GM23338 (cell line): ENCODE results near the gene TMEM38A. TPM values are rescaled to one million over a fixed set of nuclear protein-coding genes. Genes with fewer than 3 reads are reported as not detected.

Source experiments
- ATAC-seq: fragments of 200-7000 bp; cut with Tn5 transposase; 3 replicates; pipeline ENCODE4 v1.9.1; 2020
- DNase-seq: peaks from one replicate; pipeline ENCODE4 v3.0.0-alpha.2; 2015; ENCODE audit warnings: low spot score
- H2AFZ ChIP-seq: fragments of 200-600 bp; sonication (generic); 2 replicates; pipeline ENCODE4 v1.8.0; 2016; ENCODE audit warnings: antibody characterized with exemption, mild to moderate bottlenecking, moderate library complexity
- H3F3A ChIP-seq: fragments of 200-600 bp; sonication (generic); replicated peaks from 2 replicates; pipeline ENCODE4 v1.8.0; 2017; ENCODE audit warnings: antibody characterized with exemption, mixed run types, low read depth
- H3K27ac ChIP-seq: fragments of 200-600 bp; sonication (generic); 2 replicates; pipeline ENCODE4 v1.6.1; 2016; ENCODE audit warnings: low read depth
- H3K27me3 ChIP-seq: fragments of 200-600 bp; sonication (generic); 2 replicates; pipeline ENCODE4 v1.8.0; 2016; ENCODE audit warnings: mild to moderate bottlenecking, mixed run types, moderate library complexity; ENCODE audit not compliant: insufficient read depth
- H3K36me3 ChIP-seq: fragments of 200-600 bp; sonication (generic); 2 replicates; pipeline ENCODE4 v1.8.0; 2016; ENCODE audit warnings: mild to moderate bottlenecking; ENCODE audit not compliant: insufficient read depth
- H3K4me1 ChIP-seq: fragments of 200-600 bp; sonication (generic); 2 replicates; pipeline ENCODE4 v1.8.0; 2016; ENCODE audit warnings: mild to moderate bottlenecking, moderate library complexity; ENCODE audit not compliant: insufficient read depth
- H3K4me2 ChIP-seq: fragments of 200-600 bp; sonication (generic); 2 replicates; pipeline ENCODE4 v1.7.1; 2017; ENCODE audit warnings: mixed run types
- H3K4me3 ChIP-seq: fragments of 200-600 bp; sonication (generic); 2 replicates; pipeline ENCODE4 v1.6.1; 2016; ENCODE audit warnings: mixed run types
- H3K79me2 ChIP-seq: fragments of 200-600 bp; sonication (generic); replicated peaks from 2 replicates; pipeline ENCODE4 v1.8.0; 2017; ENCODE audit warnings: mild to moderate bottlenecking; ENCODE audit not compliant: insufficient read depth
- H3K9me2 ChIP-seq: fragments of 200-600 bp; sonication (generic); 2 replicates; pipeline ENCODE4 v1.8.0; 2017; ENCODE audit not compliant: insufficient read depth
- H4K20me1 ChIP-seq: fragments of 200-600 bp; sonication (generic); replicated peaks from 2 replicates; pipeline ENCODE4 v1.8.0; 2017; ENCODE audit warnings: mild to moderate bottlenecking; ENCODE audit not compliant: insufficient read depth
- H3K27ac Mint-ChIP-seq: 2 replicates; pipeline ENCODE4 v1.8.0; 2020; ENCODE audit warnings: inconsistent platforms, mild to moderate bottlenecking, moderate library complexity, mixed read lengths
- H3K27me3 Mint-ChIP-seq: 3 replicates; pipeline ENCODE4 v1.8.0; 2022; ENCODE audit warnings: low read depth, mild to moderate bottlenecking, moderate library complexity, mixed read lengths, inconsistent platforms; ENCODE audit not compliant: insufficient read depth, poor library complexity
- H3K36me3 Mint-ChIP-seq: 3 replicates; pipeline ENCODE4 v1.8.0; 2021; ENCODE audit warnings: low read depth, mild to moderate bottlenecking, inconsistent platforms, moderate library complexity, mixed read lengths
- H3K4me1 Mint-ChIP-seq: 3 replicates; pipeline ENCODE4 v1.8.0; 2020; ENCODE audit warnings: mild to moderate bottlenecking, inconsistent platforms, mixed read lengths
- H3K4me3 Mint-ChIP-seq: 3 replicates; pipeline ENCODE4 v1.8.0; 2021; ENCODE audit warnings: moderate library complexity, mild to moderate bottlenecking, inconsistent platforms, mixed read lengths
- H3K9me3 Mint-ChIP-seq: 3 replicates; pipeline ENCODE4 v1.8.0; 2020; ENCODE audit warnings: moderate library complexity, mild to moderate bottlenecking, inconsistent platforms, mixed read lengths
- CREB1 ChIP-seq: fragments of 250-450 bp; sonication (Bioruptor Pico); IDR thresholded peaks from 2 replicates; pipeline ENCODE4 v1.5.0; 2020; ENCODE audit warnings: low read depth, mild to moderate bottlenecking, moderate library complexity
- CTCF ChIP-seq, 2 experiments: fragments of 200-600 bp in 1 of 2; sonication (generic) in 1 of 2; conservative IDR thresholded peaks; 2 replicates each; pipeline versions ENCODE4 v1.5.1 to v1.6.1; 2016 to 2017; ENCODE audit warnings: antibody characterized with exemption in 2 of 2, low read depth in 2 of 2, mild to moderate bottlenecking in 2 of 2, moderate library complexity in 1 of 2
- ETS1 ChIP-seq: IDR thresholded peaks from 2 replicates; pipeline ENCODE4 v1.6.1; 2016; ENCODE audit warnings: antibody characterized with exemption
- EZH2 ChIP-seq: fragments of 200-600 bp; sonication (generic); IDR thresholded peaks from one replicate; pipeline ENCODE4 v1.8.0; 2017; ENCODE audit warnings: antibody characterized with exemption, mild to moderate bottlenecking, low read depth; ENCODE audit not compliant: unreplicated experiment
- EZH2phosphoT487 ChIP-seq: fragments of 200-600 bp; sonication (generic); IDR thresholded peaks from one replicate; pipeline ENCODE4 v1.8.1; 2018; ENCODE audit warnings: antibody characterized with exemption; ENCODE audit not compliant: unreplicated experiment
- JUNB ChIP-seq: IDR thresholded peaks from one replicate; pipeline ENCODE4 v1.6.1; 2016; ENCODE audit warnings: antibody characterized with exemption; ENCODE audit not compliant: unreplicated experiment
- POLR2AphosphoS5 ChIP-seq: IDR thresholded peaks from 2 replicates; pipeline ENCODE4 v1.6.1; 2016; ENCODE audit warnings: antibody characterized with exemption, low read depth
- REST ChIP-seq: IDR thresholded peaks from one replicate; pipeline ENCODE4 v1.6.1; 2018; ENCODE audit warnings: antibody characterized with exemption; ENCODE audit not compliant: unreplicated experiment
- STAT1 ChIP-seq: IDR thresholded peaks from one replicate; pipeline ENCODE4 v1.6.1; 2016; ENCODE audit warnings: antibody characterized with exemption; ENCODE audit not compliant: unreplicated experiment
- ZNF114 ChIP-seq: fragments of 250-450 bp; sonication (Bioruptor Pico); IDR thresholded peaks from 2 replicates; pipeline ENCODE4 v1.5.0; 2020; ENCODE audit warnings: mild to moderate bottlenecking, moderate library complexity
- ZNF331 ChIP-seq: fragments of 250-450 bp; sonication (Bioruptor Pico); IDR thresholded peaks from 2 replicates; pipeline ENCODE4 v1.5.0; 2020; ENCODE audit warnings: low read depth, mild to moderate bottlenecking, moderate library complexity
- ZNF462 ChIP-seq: fragments of 250-450 bp; sonication (Bioruptor Pico); IDR thresholded peaks from 2 replicates; pipeline ENCODE4 v1.5.0; 2020; ENCODE audit warnings: mild to moderate bottlenecking, moderate library complexity
- polyA plus RNA-seq: library from polyadenylated mRNA; unstranded; fragments of >200 nt; fragmentation: Nextera tagmentation; extraction: Ambion mirVana; gene quantifications from 2 replicates; pipeline ENCODE4 v1.2.1, GENCODE V29; 2016
- total RNA-seq: library from RNA; depleted of rRNA; stranded (reverse); fragments of >200 nt; shearing (Covaris generic); gene quantifications from 2 replicates; pipeline ENCODE4 v1.2.3, GENCODE V29; 2014

Gene TMEM38A
- total and polyA plus RNA-seq, 2 experiments from 2014 or later: 5.9 to 14.1 TPM

GRCh38 chr19:16702123-16702522 is 41.2 kb downstream of the TMEM38A start:
- Mint-ChIP-seq H3K9me3 (peaks cover 2% of the 10 kb centered on the region; the same call in 1 of the 3 replicates), H3K4me3 (no peak overlapping the region), H3K4me1 (no peaks in the 10 kb centered on the region), H3K27ac (no peak overlapping the region), H3K36me3 (no peaks in the 10 kb centered on the region), H3K27me3 (peaks cover 9% of the 10 kb centered on the region)
- Histone ChIP-seq H3K27me3 (no peaks in the 10 kb centered on the region), H3F3A (no peaks in the 10 kb centered on the region), H2AFZ (no peak overlapping the region), H4K20me1 (no peaks in the 10 kb centered on the region), H3K79me2 (no peaks in the 10 kb centered on the region), H3K27ac (no peak overlapping the region), H3K4me3 (no peak overlapping the region), H3K4me1 (no peaks in the 10 kb centered on the region), H3K9me2 (no peaks in the 10 kb centered on the region), H3K36me3 (no peaks in the 10 kb centered on the region), H3K4me2 (no peak overlapping the region)
- DNase-seq (no peak), ATAC-seq (no peak)
- no peak for TF ChIP-seq ZNF462
- no peak for TF ChIP-seq ETS1
- no peak for TF ChIP-seq CTCF (conservative IDR thresholded peaks at IDR 0.05; ENCODE audit: low read depth in 2 of 2)
- no peak for TF ChIP-seq ZNF331 (CRISPR knock-in tag)
- no peak for TF ChIP-seq EZH2phosphoT487
- TF ChIP-seq EZH2: no peak
- TF ChIP-seq JUNB: no peak
- no peak for TF ChIP-seq CREB1
- TF ChIP-seq POLR2AphosphoS5: no peak
- no peak for TF ChIP-seq ZNF114
- TF ChIP-seq REST: no peak
- TF ChIP-seq STAT1: no peak
